NT2/D1 (cell line): ENCODE results near the gene PRR18.

Experiments
- SUZ12 ChIP-seq: IDR thresholded peaks from 2 replicates; pipeline ENCODE4 v1.6.1; 2011; ENCODE audit not compliant: insufficient read length, insufficient read depth; ENCODE audit errors: extremely low read depth
- YY1 ChIP-seq: IDR thresholded peaks from 2 replicates; pipeline ENCODE4 v1.6.1; 2011; ENCODE audit not compliant: insufficient read length, insufficient read depth

- TF ChIP-seq SUZ12 (no peak), YY1 (no peak)
Measured at GRCh38 chr6:166338854-166339253, 30.7 kb upstream of the PRR18 start.
